Naive thymus-derived CD4-positive, alpha-beta T cell (primary cell): ENCODE measurements around the gene SQSTM1. TPM values are rescaled to one million over a fixed set of nuclear protein-coding genes. Genes with fewer than 3 reads are reported as not detected.
A peak's percentile ranks its signal among the peaks of the same experiment; 100 is the strongest.

Experiments used
- ATAC-seq: fragments of 150-1000 bp; cut with Tn5 transposase; 2 replicates; pipeline ENCODE4 v1.10.0; 2021; ENCODE audit warnings: mild to moderate bottlenecking, moderate library complexity
- CTCF ChIA-PET: fragments of 350-600 bp; sonication (Branson Sonifier 250); formaldehyde crosslinking; loops from one replicate; lab custom pipeline; 2021; ENCODE audit warnings: antibody characterized with exemption; lab: Charles Lee
- POLR2A ChIA-PET: fragments of 350-600 bp; sonication (Branson Sonifier 250); formaldehyde crosslinking; loops from one replicate; lab custom pipeline; 2021; ENCODE audit warnings: antibody characterized with exemption, inconsistent platforms; lab: Charles Lee
- DNase-seq, 9 donors: peaks; one replicate each; pipeline versions ENCODE4 v3.0.0 to v3.0.0-alpha.2; 2020 to 2022; ENCODE audit warnings: mixed read lengths in 1 of 9
- H3K27ac ChIP-seq: one replicate; pipeline ENCODE4 v1.7.0; 2013; ENCODE audit warnings: mild to moderate bottlenecking, low read depth, low read length, moderate library complexity
- H3K27me3 ChIP-seq, 2 donors: one replicate each; pipeline ENCODE4 v1.7.0; 2013; ENCODE audit warnings: low read length in 2 of 2, mild to moderate bottlenecking in 2 of 2, moderate library complexity in 2 of 2; ENCODE audit not compliant: control insufficient read depth in 2 of 2, insufficient read depth in 2 of 2
- H3K36me3 ChIP-seq, 3 experiments: 1 replicate in 2 of 3; 2 replicates in 1 of 3; pipeline ENCODE4 v1.7.0; 2013; ENCODE audit warnings: low read length in 3 of 3, mild to moderate bottlenecking in 3 of 3, moderate library complexity in 1 of 3; ENCODE audit not compliant: insufficient read depth in 3 of 3, control insufficient read depth in 2 of 3
- H3K4me1 ChIP-seq, 2 donors: one replicate each; pipeline ENCODE4 v1.7.0; 2013; ENCODE audit warnings: low read length in 2 of 2, mild to moderate bottlenecking in 2 of 2, moderate library complexity in 1 of 2; ENCODE audit not compliant: control insufficient read depth in 2 of 2, insufficient read depth in 2 of 2
- H3K4me3 ChIP-seq: 2 replicates; pipeline ENCODE4 v1.7.0; 2013; ENCODE audit warnings: mild to moderate bottlenecking, low read length
- H3K9me3 ChIP-seq, 3 experiments: 1 replicate in 2 of 3; 2 replicates in 1 of 3; pipeline ENCODE4 v1.7.0; 2013; ENCODE audit warnings: low read length in 3 of 3; ENCODE audit not compliant: control insufficient read depth in 2 of 3
- H3K27ac Mint-ChIP-seq, 9 donors: one replicate each; pipeline ENCODE4 v1.8.0; 2020 to 2022; ENCODE audit warnings: mixed read lengths in 9 of 9, mild to moderate bottlenecking in 8 of 9, moderate library complexity in 5 of 9, inconsistent platforms in 2 of 9
- H3K27me3 Mint-ChIP-seq, 5 donors: one replicate each; pipeline ENCODE4 v1.8.0; 2021 to 2022; ENCODE audit warnings: mixed read lengths in 5 of 5, mild to moderate bottlenecking in 1 of 5
- H3K36me3 Mint-ChIP-seq, 5 donors: one replicate each; pipeline ENCODE4 v1.8.0; 2020 to 2022; ENCODE audit warnings: mixed read lengths in 5 of 5, mild to moderate bottlenecking in 3 of 5, inconsistent platforms in 1 of 5
- H3K4me1 Mint-ChIP-seq, 7 donors: one replicate each; pipeline ENCODE4 v1.8.0; 2020 to 2022; ENCODE audit warnings: mixed read lengths in 7 of 7, mild to moderate bottlenecking in 3 of 7, inconsistent platforms in 1 of 7
- H3K4me3 Mint-ChIP-seq, 10 donors: one replicate each; pipeline ENCODE4 v1.8.0; 2020 to 2022; ENCODE audit warnings: mild to moderate bottlenecking in 10 of 10, mixed read lengths in 10 of 10, moderate library complexity in 6 of 10, inconsistent platforms in 2 of 10
- H3K9me3 Mint-ChIP-seq, 11 donors: one replicate each; pipeline ENCODE4 v1.8.0; 2020 to 2022; ENCODE audit warnings: mixed read lengths in 11 of 11, mild to moderate bottlenecking in 4 of 11, inconsistent platforms in 1 of 11, moderate library complexity in 1 of 11
- intact Hi-C, 2 donors: fragments of 100-400 bp; cut with micrococcal nuclease; formaldehyde crosslinking; loops; one replicate each; pipeline ENCODE4 v1.15.1; 2023
- polyA plus RNA-seq, 2 donors: library from polyadenylated mRNA; unstranded; fragments of 300-500 nt; fragmentation: Illumina TruSeq; gene quantifications; one replicate each; pipeline ENCODE4 v1.2.3, GENCODE V29; 2021
- total RNA-seq, 6 experiments: library from RNA in 5 of 6; stranded (reverse) in 5 of 6; gene quantifications; 1 replicate in 5 of 6; 2 replicates in 1 of 6; pipeline ENCODE4 v1.2.3 and lab custom pipeline; 2021 to 2026

SQSTM1 gene
- total and polyA plus RNA-seq, 7 experiments from 2014 or later = 129 to 309 (median 222) TPM

GRCh38 chr5:179863449-179864085 lies 42.9 kb downstream of the SQSTM1 start:
- peaks cover 0 to 1% (median 0%) of the 10 kb centered on the region in 11 donors for H3K9me3 Mint-ChIP-seq
- CTCF ChIA-PET = no interaction called here
- Histone ChIP-seq H3K4me1 (no peaks in the 10 kb centered on the region), H3K4me3 (no peak overlapping the region), H3K27me3 (no peaks in the 10 kb centered on the region), H3K36me3 (peaks cover 0 to 46% (median 7%) of the 10 kb centered on the region in 3 experiments), H3K9me3 (no peaks in the 10 kb centered on the region), H3K27ac (no peak overlapping the region)
- peaks cover 0 to 16% (median 7%) of the 10 kb centered on the region in 5 donors for H3K36me3 Mint-ChIP-seq
- no peak overlapping the region for H3K4me3 Mint-ChIP-seq
- H3K4me1 Mint-ChIP-seq = peaks cover 0 to 7% (median 4%) of the 10 kb centered on the region in 7 donors
- POLR2A ChIA-PET = interaction anchor here (1.2 kb wide), 1 partner anchor 43 kb away, joined by 3 read pairs; the partner anchor contains the start of gene SQSTM1
- ATAC-seq (no peak), DNase-seq (no peak)
- intact Hi-C loops = no loop called here
- no peaks in the 10 kb centered on the region for H3K27me3 Mint-ChIP-seq
- H3K27ac Mint-ChIP-seq = no peak overlapping the region

GRCh38 chr5:179864686-179865085 lies 44.0 kb downstream of the SQSTM1 start:
- CTCF ChIA-PET = no interaction called here
- H3K27ac Mint-ChIP-seq = no peak overlapping the region

GRCh38 chr5:179865491-179866240 lies 45.0 kb downstream of the SQSTM1 start:
- ATAC-seq = no peak
- Mint-ChIP-seq H3K27me3 (no peaks in the 10 kb centered on the region), H3K4me3 (no peak overlapping the region), H3K36me3 (peaks cover under 1 to 17% (median 8%) of the 10 kb centered on the region in 5 donors), H3K9me3 (peaks cover 0 to 1% (median 0%) of the 10 kb centered on the region in 11 donors), H3K4me1 (peaks cover 0 to 3% (median 0%) of the 10 kb centered on the region in 7 donors), H3K27ac (no peak overlapping the region)
- DNase-seq = no peak
- CTCF ChIA-PET = no interaction called here
- Histone ChIP-seq H3K9me3 (no peaks in the 10 kb centered on the region), H3K4me1 (no peaks in the 10 kb centered on the region), H3K27ac (no peak overlapping the region), H3K4me3 (no peak overlapping the region), H3K36me3 (peaks cover 0 to 55% (median 7%) of the 10 kb centered on the region in 3 experiments), H3K27me3 (no peaks in the 10 kb centered on the region)
- POLR2A ChIA-PET = no interaction called here
- intact Hi-C loops = no loop called here

More at GRCh38 chr5:179864686-179865085, 44.0 kb downstream of the SQSTM1 start:
- H3K27me3 Mint-ChIP-seq = no peaks in the 10 kb centered on the region
- intact Hi-C loops = no loop called here
- H3K4me3 Mint-ChIP-seq = no peak overlapping the region
- ATAC-seq (no peak), DNase-seq (no peak)
- peaks cover 0 to 1% (median 0%) of the 10 kb centered on the region in 11 donors for H3K9me3 Mint-ChIP-seq
- peaks cover 0 to 4% (median 3%) of the 10 kb centered on the region in 7 donors for H3K4me1 Mint-ChIP-seq
- Histone ChIP-seq H3K9me3 (no peaks in the 10 kb centered on the region), H3K4me3 (no peak overlapping the region), H3K27ac (no peak overlapping the region), H3K4me1 (no peaks in the 10 kb centered on the region), H3K27me3 (no peaks in the 10 kb centered on the region), H3K36me3 (peaks cover 0 to 46% (median 7%) of the 10 kb centered on the region in 3 experiments)
- H3K36me3 Mint-ChIP-seq = peaks cover 0 to 16% (median 7%) of the 10 kb centered on the region in 5 donors
- POLR2A ChIA-PET = no interaction called here

DNA sequence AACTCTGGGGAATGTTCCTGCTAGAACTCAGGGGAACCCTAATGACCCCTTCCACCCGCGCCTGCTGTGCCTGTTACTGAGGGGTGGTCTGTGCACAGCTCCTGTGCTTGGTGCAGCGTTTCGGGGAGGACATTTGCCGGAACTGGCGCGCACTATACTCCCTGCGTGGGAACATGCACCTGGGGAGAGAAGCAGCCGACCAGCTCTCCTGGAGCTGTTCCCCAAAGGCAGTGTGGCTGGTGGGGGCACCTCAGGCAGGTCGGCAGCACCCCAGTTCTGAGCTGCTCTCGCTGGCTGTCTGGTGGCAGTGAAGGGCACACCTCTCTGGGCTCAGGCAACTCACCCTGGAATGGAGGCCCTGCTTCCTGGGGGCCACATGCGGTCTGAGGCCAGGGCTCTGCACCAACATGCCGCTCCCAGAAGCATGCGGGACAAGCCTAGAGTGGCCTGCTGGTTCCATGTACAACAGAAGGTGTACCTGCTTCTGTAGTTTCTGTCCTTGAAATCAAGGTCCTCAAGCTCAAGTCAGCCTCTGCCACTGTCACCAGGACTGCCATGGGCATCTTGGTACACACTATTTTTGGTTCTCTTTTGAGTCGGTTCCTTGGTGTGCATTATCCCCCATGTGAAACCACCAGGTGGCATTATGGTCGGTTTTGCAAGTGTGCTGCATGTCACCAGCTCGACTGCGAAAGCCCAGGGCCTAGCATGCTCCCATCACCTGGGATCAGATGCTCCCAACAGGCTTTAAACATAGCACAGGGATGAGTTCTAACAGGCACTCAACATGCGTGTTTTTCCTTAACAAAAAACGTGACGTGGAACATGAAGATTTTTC lies 45.8 kb downstream of the SQSTM1 start:
- CTCF ChIA-PET = interaction anchor here (0.6 kb wide), 1 partner anchor 15 kb away, joined by 4 read pairs; no protein-coding TSS in a partner anchor

DNA sequence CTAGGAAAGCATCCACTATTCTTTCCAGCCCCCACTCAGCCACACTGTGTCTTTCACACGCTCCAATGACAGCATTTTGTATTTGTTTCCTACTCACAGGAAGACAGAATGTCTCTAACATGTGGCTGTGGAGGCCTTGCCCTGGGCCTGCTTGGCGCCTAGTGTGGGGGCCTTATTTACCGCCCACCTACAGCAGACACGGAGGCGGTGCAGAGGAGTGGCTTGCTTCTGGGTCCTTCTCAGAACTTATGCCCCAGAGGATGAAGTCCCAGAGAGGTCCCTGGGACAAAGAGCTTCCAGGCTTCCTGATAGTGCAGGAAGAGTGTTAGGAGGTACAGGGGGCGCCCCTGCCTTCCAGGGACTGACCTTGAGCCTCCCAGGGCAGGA lies 46.4 kb downstream of the SQSTM1 start:
- no peak for ATAC-seq
- POLR2A ChIA-PET = no interaction called here
- CTCF ChIA-PET = interaction anchor here (0.6 kb wide), 1 partner anchor 14 kb away, joined by 4 read pairs; no protein-coding TSS in a partner anchor
- Mint-ChIP-seq H3K27ac (peak overlapping the region in 3 of 9 donors; percentile 22 to 42 (median 32)), H3K27me3 (no peaks in the 10 kb centered on the region), H3K36me3 (peaks cover 7 to 25% (median 10%) of the 10 kb centered on the region in 5 donors), H3K4me3 (no peak overlapping the region), H3K9me3 (peaks cover 0 to 1% (median 0%) of the 10 kb centered on the region in 11 donors), H3K4me1 (peaks cover 0 to 3% (median 0%) of the 10 kb centered on the region in 7 donors)
- DNase-seq = no peak
- peaks cover 0 to 65% (median 7%) of the 10 kb centered on the region in 3 experiments for H3K36me3 ChIP-seq
- no peak overlapping the region for H3K27ac ChIP-seq
- no peaks in the 10 kb centered on the region for H3K9me3 ChIP-seq
- H3K4me3 ChIP-seq = no peak overlapping the region
- intact Hi-C loops = no loop called here
- no peaks in the 10 kb centered on the region for H3K4me1 ChIP-seq
- H3K27me3 ChIP-seq = no peaks in the 10 kb centered on the region

More for the DNA sequence above, 45.8 kb downstream of the SQSTM1 start:
- DNase-seq = no peak
- no peaks in the 10 kb centered on the region for H3K9me3 ChIP-seq
- peaks cover 0 to 3% (median 0%) of the 10 kb centered on the region in 7 donors for H3K4me1 Mint-ChIP-seq
- H3K4me3 ChIP-seq = no peak overlapping the region
- peaks cover 0 to 63% (median 7%) of the 10 kb centered on the region in 3 experiments for H3K36me3 ChIP-seq
- H3K36me3 Mint-ChIP-seq = peaks cover 7 to 25% (median 10%) of the 10 kb centered on the region in 5 donors
- no peaks in the 10 kb centered on the region for H3K27me3 ChIP-seq
- peaks cover 0 to 1% (median 0%) of the 10 kb centered on the region in 11 donors for H3K9me3 Mint-ChIP-seq
- no peak for ATAC-seq
- H3K4me3 Mint-ChIP-seq = no peak overlapping the region
- intact Hi-C loops = no loop called here
- POLR2A ChIA-PET = no interaction called here
- no peak overlapping the region for H3K27ac ChIP-seq
- peak overlapping the region in 1 of 9 donors; percentile 42 for H3K27ac Mint-ChIP-seq
- H3K4me1 ChIP-seq = no peaks in the 10 kb centered on the region
- no peaks in the 10 kb centered on the region for H3K27me3 Mint-ChIP-seq

DNA sequence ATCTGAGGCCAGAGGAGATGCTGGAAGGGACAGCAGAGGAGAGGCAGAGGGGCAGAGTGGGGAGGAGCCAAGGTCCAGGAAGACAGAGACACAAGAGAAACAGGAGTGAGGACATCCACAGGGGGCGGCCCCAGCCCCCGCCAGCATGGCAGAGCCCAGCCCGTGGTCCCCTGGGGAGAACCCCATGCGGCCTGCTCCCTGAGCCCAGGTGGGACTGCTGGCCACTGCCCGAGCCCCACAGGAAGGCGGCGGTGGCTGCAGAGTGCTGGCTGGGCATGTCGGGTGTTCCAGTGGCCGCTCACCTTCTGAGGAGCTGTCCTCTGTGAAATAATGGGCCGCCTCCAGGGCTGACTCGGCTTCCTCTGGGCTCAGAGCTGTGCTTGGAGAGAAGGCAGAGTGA lies 46.8 kb downstream of the SQSTM1 start:
- Mint-ChIP-seq H3K27me3 (no peaks in the 10 kb centered on the region), H3K4me3 (no peak overlapping the region), H3K4me1 (peaks cover 0 to 3% (median 0%) of the 10 kb centered on the region in 7 donors), H3K36me3 (peaks cover 7 to 28% (median 8%) of the 10 kb centered on the region in 5 donors), H3K9me3 (peaks cover 0 to 1% (median 0%) of the 10 kb centered on the region in 11 donors), H3K27ac (peak overlapping the region in 1 of 9 donors; percentile 42)
- peaks cover 0 to 69% (median 5%) of the 10 kb centered on the region in 3 experiments for H3K36me3 ChIP-seq
- no peak overlapping the region for H3K27ac ChIP-seq
- no peaks in the 10 kb centered on the region for H3K9me3 ChIP-seq
- no peaks in the 10 kb centered on the region for H3K27me3 ChIP-seq
- no peaks in the 10 kb centered on the region for H3K4me1 ChIP-seq
- ChIA-PET CTCF (interaction anchor here (0.7 kb wide), 1 partner anchor 102 kb away, joined by 4 read pairs; no protein-coding TSS in a partner anchor), POLR2A (no interaction called here)
- DNase-seq = no peak
- intact Hi-C loops = no loop called here
- no peak for ATAC-seq
- no peak overlapping the region for H3K4me3 ChIP-seq
